Measurements from ENCODE around the gene C1RL. TPM values are rescaled to one million over a fixed set of nuclear protein-coding genes. Genes with fewer than 3 reads are reported as not detected.

The C1RL gene
- total RNA-seq, 2 donors from 2014 or later = 32.5 to 46.4 TPM

DNA sequence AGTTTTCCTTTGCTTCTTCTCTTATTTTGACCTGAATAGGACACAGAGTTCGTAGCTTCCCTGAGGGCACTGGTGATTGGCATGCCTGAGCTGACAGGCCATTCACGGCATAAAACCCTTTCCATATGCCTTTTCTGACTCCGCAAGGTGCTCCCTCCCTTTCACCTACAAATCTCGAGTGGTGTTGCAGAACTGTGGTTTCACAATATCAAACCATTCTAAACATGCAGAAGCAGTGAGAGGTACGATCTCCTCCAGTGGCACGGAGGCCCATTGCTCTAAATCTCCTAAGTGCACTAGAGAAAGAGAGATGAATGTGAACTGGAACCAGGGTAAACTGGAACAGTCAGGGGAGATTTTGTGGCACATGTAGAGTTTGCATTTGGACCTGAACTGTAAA is 45.0 kb upstream of the C1RL start:
- Histone ChIP-seq H3K36me3 (ENCODE audit: control insufficient read depth, insufficient read depth, low read length) (peaks cover 50% of the 10 kb centered on the region), H3K4me1 (ENCODE audit: control insufficient read depth, insufficient read depth, low read length) (no peaks in the 10 kb centered on the region), H3K4me3 (ENCODE audit: low read length) (no peak overlapping the region), H3K9me3 (ENCODE audit: control insufficient read depth, low read length) (no peaks in the 10 kb centered on the region), H3K9ac (ENCODE audit: extremely low read depth, low read length, poor library complexity, severe bottlenecking) (no peak overlapping the region), H3K27me3 (ENCODE audit: control insufficient read depth, insufficient read depth, low read length, poor library complexity, severe bottlenecking) (no peaks in the 10 kb centered on the region), H3K27ac (ENCODE audit: low read depth, low read length) (no peak overlapping the region)
- no peaks in the 10 kb centered on the region for H3K9me3 Mint-ChIP-seq
- H3K4me1 Mint-ChIP-seq = no peaks in the 10 kb centered on the region
- H3K27ac Mint-ChIP-seq = no peak overlapping the region
- TF ChIP-seq, protein P1, sequence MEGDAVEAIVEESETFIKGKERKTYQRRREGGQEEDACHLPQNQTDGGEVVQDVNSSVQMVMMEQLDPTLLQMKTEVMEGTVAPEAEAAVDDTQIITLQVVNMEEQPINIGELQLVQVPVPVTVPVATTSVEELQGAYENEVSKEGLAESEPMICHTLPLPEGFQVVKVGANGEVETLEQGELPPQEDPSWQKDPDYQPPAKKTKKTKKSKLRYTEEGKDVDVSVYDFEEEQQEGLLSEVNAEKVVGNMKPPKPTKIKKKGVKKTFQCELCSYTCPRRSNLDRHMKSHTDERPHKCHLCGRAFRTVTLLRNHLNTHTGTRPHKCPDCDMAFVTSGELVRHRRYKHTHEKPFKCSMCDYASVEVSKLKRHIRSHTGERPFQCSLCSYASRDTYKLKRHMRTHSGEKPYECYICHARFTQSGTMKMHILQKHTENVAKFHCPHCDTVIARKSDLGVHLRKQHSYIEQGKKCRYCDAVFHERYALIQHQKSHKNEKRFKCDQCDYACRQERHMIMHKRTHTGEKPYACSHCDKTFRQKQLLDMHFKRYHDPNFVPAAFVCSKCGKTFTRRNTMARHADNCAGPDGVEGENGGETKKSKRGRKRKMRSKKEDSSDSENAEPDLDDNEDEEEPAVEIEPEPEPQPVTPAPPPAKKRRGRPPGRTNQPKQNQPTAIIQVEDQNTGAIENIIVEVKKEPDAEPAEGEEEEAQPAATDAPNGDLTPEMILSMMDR (conservative IDR thresholded peaks at IDR 0.05) = no peak
- WGBS, 2 experiments (ENCODE audit: insufficient coverage in 1 of 2, insufficient read length in 1 of 2) = 98 to 100% methylated on average over 6 of the region's 6 CpGs
- H3K27me3 Mint-ChIP-seq (ENCODE audit: insufficient read depth) = no peaks in the 10 kb centered on the region
- H3K36me3 Mint-ChIP-seq (ENCODE audit: low read depth) = peaks cover 72% of the 10 kb centered on the region
- no peak overlapping the region for H3K4me3 Mint-ChIP-seq
- DNase-seq = no peak

DNA sequence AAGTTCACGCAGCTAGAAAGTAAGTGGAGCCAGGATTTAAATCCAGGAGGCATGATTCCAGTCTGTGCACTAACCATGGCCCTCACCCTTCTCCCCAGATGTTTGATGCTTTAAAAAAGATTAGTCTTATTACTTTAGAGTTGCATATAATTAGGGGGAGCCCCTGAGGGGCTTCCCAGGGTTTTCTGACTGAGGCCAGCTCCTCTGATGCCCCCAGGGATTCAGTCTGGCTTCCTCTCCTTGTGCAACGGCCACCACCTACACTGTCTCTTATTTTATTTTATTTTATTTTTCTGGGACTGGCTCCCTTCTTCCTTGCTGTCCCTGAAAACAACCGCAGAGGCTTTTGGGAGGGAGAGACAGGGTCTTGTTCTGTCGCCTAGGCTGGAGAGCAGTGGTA is 43.8 kb upstream of the C1RL start:
- Histone ChIP-seq H3K9ac (ENCODE audit: extremely low read depth, low read length, poor library complexity, severe bottlenecking) (no peak overlapping the region), H3K9me3 (ENCODE audit: control insufficient read depth, low read length) (no peaks in the 10 kb centered on the region), H3K27me3 (ENCODE audit: control insufficient read depth, insufficient read depth, low read length, poor library complexity, severe bottlenecking) (no peaks in the 10 kb centered on the region), H3K27ac (ENCODE audit: low read depth, low read length) (no peak overlapping the region), H3K4me3 (ENCODE audit: low read length) (no peak overlapping the region), H3K36me3 (ENCODE audit: control insufficient read depth, insufficient read depth, low read length) (peaks cover 60% of the 10 kb centered on the region), H3K4me1 (ENCODE audit: control insufficient read depth, insufficient read depth, low read length) (no peaks in the 10 kb centered on the region)
- H3K27me3 Mint-ChIP-seq (ENCODE audit: insufficient read depth) = no peaks in the 10 kb centered on the region
- H3K9me3 Mint-ChIP-seq = no peaks in the 10 kb centered on the region
- TF ChIP-seq, protein P1 (conservative IDR thresholded peaks at IDR 0.05) = no peak
- DNase-seq = no peak
- H3K4me3 Mint-ChIP-seq = no peak overlapping the region
- H3K4me1 Mint-ChIP-seq = no peaks in the 10 kb centered on the region
- 83 to 100% methylated on average over 3 of the region's 4 CpGs for WGBS, 2 experiments (ENCODE audit: insufficient coverage in 1 of 2, insufficient read length in 1 of 2)
- H3K27ac Mint-ChIP-seq = no peak overlapping the region
- peaks cover 83% of the 10 kb centered on the region for H3K36me3 Mint-ChIP-seq (ENCODE audit: low read depth)

DNA sequence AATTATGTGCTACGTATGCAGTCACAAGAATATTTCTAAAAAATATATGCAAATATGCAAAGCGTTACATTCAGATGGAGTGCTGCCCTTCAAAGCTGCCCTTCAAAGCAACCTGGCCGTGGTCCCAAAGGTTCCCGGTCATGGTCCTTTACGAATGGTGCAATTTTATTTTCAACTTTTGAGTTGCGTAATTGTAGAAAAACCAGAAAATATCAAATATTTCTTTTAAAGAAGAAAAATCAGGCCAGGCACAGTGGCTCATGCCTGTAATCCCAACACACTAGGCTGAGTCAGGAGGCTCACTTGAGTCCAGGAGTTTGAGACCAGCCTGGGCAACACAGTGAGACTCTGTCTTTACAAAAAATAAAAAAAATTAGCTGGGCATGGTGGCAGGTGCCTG is 42.5 kb upstream of the C1RL start:
- no peaks in the 10 kb centered on the region for H3K27me3 ChIP-seq (ENCODE audit: control insufficient read depth, insufficient read depth, low read length, poor library complexity, severe bottlenecking)
- H3K27ac Mint-ChIP-seq = no peak overlapping the region
- TF ChIP-seq, protein P1 (conservative IDR thresholded peaks at IDR 0.05) = no peak

More for the DNA sequence above, 42.5 kb upstream of the C1RL start:
- DNase-seq = no peak
- Histone ChIP-seq H3K36me3 (ENCODE audit: control insufficient read depth, insufficient read depth, low read length) (peaks cover 64% of the 10 kb centered on the region), H3K9ac (ENCODE audit: extremely low read depth, low read length, poor library complexity, severe bottlenecking) (no peak overlapping the region), H3K9me3 (ENCODE audit: control insufficient read depth, low read length) (no peaks in the 10 kb centered on the region), H3K4me1 (ENCODE audit: control insufficient read depth, insufficient read depth, low read length) (no peaks in the 10 kb centered on the region), H3K4me3 (ENCODE audit: low read length) (no peak overlapping the region), H3K27ac (ENCODE audit: low read depth, low read length) (no peak overlapping the region)
- no peaks in the 10 kb centered on the region for H3K9me3 Mint-ChIP-seq
- WGBS, 2 experiments (ENCODE audit: insufficient coverage in 1 of 2, insufficient read length in 1 of 2) = 86 to 100% methylated on average over 6 of the region's 6 CpGs
- H3K27me3 Mint-ChIP-seq (ENCODE audit: insufficient read depth) = no peaks in the 10 kb centered on the region
- H3K4me3 Mint-ChIP-seq = no peak overlapping the region
- H3K4me1 Mint-ChIP-seq = no peaks in the 10 kb centered on the region
- peaks cover 84% of the 10 kb centered on the region for H3K36me3 Mint-ChIP-seq (ENCODE audit: low read depth)
